Kidney glomerular epithelial cell (primary cell): ENCODE measurements around the gene PRMT2.
"Not testable (repeated sequence)": the region's sequence is repeated elsewhere in the genome, so short reads cannot be mapped to it uniquely, and the experiment has no call there.

Source experiments
- DNase-seq: peaks from one replicate; lab custom pipeline; 2025; lab: John Stamatoyannopoulos, UW

PRMT2 gene

GRCh38 chr21:46617267-46618051, 18.0 kb upstream of the PRMT2 start:
- DNase-seq: no peak

GRCh38 chr21:46618738-46619379, 16.6 kb upstream of the PRMT2 start:
- no peak for DNase-seq

- DNase-seq: no peak
These were observed 15.6 kb upstream of the PRMT2 start for GRCh38 chr21:46619846-46620245.

DNA sequence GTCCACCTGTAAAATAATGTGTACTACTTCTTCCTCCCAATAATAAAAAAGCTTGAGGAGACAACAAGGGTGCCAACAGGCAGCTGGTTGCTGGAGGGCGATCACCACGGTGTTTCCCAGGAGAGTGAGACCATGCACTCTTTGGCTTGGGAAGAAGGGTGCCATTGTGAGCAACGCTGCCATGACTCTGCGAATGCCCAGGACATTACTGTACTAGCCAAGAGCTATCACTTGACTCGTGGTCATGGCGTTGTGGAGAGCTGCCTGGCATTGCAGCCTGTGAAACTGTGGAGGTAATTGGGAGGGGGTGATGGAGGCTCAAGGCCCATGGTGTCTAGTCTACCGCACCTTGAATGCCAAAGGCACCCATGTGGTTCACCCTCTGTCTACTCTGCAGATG, 14.6 kb upstream of the PRMT2 start:
- no peak for DNase-seq

DNA sequence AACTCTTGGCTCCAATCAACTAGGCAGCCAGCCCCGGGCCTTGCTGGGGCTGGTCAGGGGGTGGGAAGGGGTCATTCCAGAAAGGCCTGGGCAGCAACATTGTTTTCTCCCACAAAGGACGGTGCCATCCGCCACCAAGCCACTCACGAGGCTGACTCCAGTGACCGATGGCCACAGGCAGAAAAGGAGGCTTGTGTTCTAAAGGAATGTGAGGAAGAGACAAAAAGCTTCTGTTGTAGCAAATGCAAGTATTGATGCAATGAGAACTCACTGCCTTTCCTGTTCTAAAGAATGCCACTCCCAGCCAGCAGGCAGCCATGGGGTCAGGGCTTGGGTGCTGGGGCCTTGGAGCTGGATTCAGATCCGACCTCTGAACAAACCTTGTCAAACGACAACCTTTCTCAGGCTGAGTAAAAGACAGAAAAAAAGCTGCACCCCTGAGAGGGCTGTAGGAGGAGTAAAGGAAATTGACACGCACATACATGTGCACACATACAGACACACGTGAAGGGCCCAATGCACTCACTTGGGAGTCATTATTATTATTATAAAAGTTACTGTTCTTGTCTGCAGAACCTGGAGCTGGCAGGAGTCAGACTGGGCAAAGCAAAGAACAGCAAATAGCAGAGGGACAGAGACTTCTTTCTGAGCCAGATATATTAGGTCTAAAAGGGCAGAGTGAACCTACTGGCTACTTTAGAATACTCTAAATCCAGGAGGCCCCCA, 13.9 kb upstream of the PRMT2 start:
- DNase-seq: no peak

DNA sequence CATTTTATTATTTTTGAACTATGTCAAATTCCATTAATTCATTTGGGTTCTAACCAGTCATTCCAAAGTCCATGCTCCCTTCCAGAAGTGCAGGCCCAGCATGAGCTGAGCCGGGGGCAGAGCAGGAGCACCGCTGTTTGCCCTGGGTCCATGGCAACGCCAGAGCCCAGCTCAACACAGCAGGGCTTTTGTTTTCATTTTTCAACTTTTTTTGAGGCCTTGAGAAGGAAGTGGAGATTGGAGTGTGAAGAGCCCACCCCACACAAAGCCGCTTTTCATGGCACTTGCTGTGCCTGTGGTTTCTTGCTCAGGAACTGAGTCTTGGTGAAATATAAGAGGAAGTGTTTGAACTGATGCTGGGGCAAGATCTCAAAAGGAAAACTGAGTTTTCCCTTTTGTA, 13.2 kb upstream of the PRMT2 start:
- no peak for DNase-seq

DNA sequence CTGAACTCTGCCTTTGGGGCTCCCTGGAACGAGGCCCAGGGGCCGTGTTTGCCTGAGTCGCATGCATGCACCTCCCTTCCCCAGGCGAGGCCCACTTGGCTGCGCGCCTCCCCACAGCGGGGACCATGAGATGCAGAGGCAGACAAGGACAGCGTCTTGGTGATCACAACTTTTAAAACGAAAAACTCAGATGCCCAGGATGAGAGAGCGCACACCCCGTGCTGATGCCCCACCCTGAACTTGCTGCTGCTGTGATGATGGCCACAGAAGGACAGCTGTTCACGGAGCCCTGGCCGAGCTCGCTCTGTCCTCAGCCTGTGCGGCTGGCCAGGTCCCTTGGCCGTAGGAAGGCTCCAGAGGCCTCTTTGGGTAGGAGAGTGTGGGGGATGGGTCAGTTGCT, 11.4 kb upstream of the PRMT2 start:
- DNase-seq: no peak

DNA sequence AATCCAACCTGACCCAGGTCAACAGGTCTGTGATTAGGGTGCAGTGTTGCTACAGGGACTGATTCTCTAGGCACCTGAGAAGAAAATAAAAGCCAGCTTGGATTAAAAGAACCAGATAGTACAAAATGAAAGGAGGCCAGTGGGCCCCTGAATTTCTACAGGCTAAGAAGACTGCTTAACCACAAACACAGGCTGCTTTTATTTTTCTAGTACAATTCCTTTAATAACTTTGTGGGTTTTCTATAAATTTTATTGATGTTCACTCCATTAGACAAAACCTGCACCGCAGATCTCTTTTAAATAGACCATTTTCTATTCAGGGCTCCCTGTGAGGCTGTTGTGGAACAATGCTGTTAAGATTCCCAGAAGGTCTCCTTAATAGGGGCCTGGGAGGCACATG, 9.7 kb upstream of the PRMT2 start:
- DNase-seq: no peak

DNA sequence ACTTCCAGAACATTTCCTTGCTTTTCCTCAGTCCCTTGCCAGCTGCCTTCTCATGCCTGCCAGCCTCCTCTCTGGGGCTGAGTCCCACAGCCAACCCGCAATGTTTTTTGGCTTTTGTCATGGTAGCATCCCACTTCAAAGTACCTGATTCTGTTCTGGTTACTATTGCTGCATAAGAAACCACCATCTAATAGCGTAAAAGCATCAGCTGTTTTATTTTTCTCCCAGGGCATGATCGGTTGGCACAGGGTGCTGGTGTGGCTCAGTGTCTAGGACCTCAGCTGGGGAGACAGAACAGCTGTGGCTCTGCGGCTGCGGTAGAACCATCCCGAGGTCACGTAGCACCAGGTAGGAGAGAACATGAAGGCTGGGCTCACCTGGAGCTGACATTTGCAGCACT, 8.9 kb upstream of the PRMT2 start:
- DNase-seq: no peak

DNA sequence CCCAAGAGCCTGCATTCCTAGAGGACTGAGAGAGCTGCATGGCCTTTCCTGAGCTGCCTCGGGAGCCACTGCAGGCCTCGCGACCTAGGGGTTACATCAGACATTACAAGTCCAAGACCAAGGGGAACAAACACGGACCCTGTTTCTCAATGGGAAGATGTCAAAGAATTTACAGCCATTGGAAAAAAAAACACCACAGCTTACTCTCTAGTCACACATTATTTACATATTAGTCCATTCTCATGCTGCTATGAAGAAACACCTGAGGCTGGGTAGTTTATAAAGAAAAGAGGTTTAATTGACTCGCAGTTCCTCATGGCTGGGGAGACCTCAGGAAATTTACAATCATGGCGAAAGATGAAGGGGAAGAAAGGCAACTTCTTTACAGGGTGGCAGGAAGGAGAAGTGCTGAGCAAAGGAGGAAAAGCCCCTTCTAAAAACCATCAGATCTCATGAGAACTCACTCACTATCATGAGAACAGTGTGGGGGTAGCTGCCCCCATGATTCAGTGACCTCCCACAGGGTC, 8.4 kb upstream of the PRMT2 start:
- DNase-seq: no peak

GRCh38 chr21:46627726-46628125, 7.7 kb upstream of the PRMT2 start:
- no peak for DNase-seq

GRCh38 chr21:46628868-46629267, 6.6 kb upstream of the PRMT2 start:
- no peak for DNase-seq

DNA sequence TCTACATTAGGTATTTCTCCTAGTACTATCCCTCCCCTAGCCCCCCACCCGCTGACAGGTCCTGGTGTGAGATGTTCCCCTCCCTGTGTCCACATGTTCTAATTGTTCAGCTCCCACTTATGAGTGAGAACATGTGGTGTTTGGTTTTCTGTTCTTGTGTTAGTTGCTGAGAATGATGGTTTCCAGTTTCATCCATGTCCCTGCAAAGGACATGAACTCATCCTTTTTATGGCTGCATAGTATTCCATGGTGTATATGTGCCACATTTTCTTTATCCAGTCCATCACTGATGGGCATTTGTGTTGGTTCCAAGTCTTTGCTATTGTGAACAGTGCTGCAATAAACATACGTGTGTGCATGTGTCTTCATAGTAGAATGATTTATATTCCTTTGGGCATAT, 4.6 kb upstream of the PRMT2 start:
- DNase-seq: not testable (repeated sequence)

- DNase-seq: no peak
These were observed 1.9 kb upstream of the PRMT2 start for GRCh38 chr21:46633566-46633965.

- no peak for DNase-seq
These were observed 1.0 kb upstream of the PRMT2 start for GRCh38 chr21:46634427-46634826.

GRCh38 chr21:46634966-46635323, 529 bp upstream of the PRMT2 start:
- peak; percentile 65 for DNase-seq

DNA sequence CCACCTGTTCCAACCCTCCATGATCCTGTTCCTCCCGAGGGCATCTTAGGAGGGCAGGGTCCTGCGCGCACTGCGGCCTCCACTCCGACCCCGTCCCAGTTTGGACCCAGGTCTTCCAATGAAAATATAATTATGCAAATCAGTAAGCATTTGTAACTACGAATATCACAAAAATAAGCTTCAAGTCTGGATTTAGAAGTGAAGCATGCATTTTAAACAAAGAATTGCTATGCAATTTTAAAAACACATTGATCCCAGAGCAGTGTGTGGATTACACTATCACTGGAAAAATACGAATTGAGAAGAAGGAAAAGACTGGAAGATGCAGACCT, 673 bp downstream of the PRMT2 start:
- DNase-seq: no peak

- no peak for DNase-seq
These were observed 1.2 kb downstream of the PRMT2 start for GRCh38 chr21:46636550-46637285.

DNA sequence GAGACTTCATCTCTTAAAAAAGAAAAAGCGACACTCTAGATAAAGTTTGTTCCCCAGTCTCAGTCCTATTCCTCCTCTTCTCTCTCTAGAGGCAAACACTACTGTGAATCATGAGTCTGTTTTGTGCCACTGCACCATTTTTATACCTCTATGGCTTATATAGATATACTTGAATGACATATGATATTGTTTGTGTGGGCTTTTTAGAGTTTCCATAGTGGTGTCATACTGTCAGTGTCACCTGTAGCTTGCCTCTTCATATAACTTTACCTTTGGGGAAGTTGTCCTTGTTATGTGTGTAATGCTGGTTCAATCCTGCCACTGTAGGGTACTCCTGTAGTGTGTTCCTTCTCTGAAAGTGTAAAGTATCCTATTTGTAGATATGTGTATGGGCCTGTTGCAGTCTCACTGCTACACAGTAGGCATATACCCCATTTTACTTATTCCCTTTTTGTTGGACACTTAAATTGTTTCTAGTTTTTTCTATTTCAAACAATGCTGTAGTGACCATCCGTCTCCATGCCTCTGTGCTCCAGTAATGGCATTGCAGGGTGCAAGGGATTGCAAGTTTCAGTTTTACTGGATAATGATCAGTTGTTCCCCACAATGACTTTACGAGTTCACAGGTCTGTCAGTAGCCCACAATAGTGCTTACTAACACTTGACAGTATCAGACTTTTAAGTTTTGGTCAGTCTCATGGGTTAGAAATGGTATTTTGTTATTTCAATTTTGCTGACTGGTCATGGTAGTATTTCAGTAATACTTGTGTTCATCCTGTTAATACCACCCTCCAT, 2.7 kb downstream of the PRMT2 start:
- DNase-seq: no peak

GRCh38 chr21:46639489-46640386, 4.3 kb downstream of the PRMT2 start:
- peak; percentile 18 for DNase-seq

DNA sequence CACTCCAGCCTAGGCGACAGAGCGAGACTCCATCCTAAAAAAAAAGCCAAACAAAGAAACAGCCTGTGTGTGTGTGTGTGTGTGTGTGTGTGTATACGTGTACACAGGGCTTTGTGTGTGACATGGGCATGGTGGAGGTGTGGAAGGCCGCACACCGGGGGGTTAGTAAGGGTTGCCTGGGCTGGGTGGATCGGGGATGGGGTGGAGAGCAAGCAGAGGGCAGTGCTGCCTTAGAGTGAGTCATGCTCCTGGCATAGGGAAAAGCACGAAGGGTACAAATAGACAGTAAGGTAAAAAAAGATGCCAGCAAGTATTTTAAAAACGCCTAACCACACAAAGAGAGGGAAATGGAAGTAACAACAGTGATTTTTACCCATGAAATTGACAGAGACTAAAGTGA, 6.2 kb downstream of the PRMT2 start:
- DNase-seq: no peak
